ENCODE results near the gene REV1. TPM values are rescaled to one million over a fixed set of nuclear protein-coding genes. Genes with fewer than 3 reads are reported as not detected.
"Not testable (repeated sequence)": the region's sequence is repeated elsewhere in the genome, so short reads cannot be mapped to it uniquely, and the experiment has no call there.

REV1 gene
- total and polyA plus RNA-seq, 8 donors: 43.7 to 77.9 (median 65.5) TPM

DNA sequence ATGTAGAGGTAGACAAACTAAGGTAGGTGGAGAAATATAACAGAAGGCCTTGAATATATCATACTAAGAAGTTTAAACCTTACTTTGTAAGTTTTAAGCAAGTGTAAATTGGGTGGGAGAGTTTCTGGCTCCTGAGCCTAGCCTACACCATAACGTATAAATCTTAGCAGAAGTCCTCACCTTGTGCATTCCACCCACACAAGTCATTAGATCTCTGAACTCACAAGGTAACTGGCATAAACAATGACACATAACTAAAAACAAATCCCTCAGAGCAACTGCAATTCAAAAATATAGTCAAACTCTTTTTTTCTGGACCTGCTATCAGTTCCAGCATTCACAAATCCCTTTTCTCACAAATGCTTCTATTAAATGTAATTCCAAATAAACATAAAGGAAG is 9.4 kb downstream of the REV1 start:
- Histone ChIP-seq H3K4me3 (no peak overlapping the region), H3K27me3 (no peaks in the 10 kb centered on the region), H3K9me3 (no peaks in the 10 kb centered on the region), H3K4me1 (peaks cover 0 to 58% of the 10 kb centered on the region in 2 donors), H3K36me3 (no peaks in the 10 kb centered on the region), H3K27ac (no peak overlapping the region)
- intact Hi-C loops (cut with DNase I): no loop called here
- DNase-seq (no peak), ATAC-seq (peak; percentile 42)
- TF ChIP-seq, protein P1, sequence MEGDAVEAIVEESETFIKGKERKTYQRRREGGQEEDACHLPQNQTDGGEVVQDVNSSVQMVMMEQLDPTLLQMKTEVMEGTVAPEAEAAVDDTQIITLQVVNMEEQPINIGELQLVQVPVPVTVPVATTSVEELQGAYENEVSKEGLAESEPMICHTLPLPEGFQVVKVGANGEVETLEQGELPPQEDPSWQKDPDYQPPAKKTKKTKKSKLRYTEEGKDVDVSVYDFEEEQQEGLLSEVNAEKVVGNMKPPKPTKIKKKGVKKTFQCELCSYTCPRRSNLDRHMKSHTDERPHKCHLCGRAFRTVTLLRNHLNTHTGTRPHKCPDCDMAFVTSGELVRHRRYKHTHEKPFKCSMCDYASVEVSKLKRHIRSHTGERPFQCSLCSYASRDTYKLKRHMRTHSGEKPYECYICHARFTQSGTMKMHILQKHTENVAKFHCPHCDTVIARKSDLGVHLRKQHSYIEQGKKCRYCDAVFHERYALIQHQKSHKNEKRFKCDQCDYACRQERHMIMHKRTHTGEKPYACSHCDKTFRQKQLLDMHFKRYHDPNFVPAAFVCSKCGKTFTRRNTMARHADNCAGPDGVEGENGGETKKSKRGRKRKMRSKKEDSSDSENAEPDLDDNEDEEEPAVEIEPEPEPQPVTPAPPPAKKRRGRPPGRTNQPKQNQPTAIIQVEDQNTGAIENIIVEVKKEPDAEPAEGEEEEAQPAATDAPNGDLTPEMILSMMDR (IDR thresholded peaks at IDR 0.05): no peak

DNA sequence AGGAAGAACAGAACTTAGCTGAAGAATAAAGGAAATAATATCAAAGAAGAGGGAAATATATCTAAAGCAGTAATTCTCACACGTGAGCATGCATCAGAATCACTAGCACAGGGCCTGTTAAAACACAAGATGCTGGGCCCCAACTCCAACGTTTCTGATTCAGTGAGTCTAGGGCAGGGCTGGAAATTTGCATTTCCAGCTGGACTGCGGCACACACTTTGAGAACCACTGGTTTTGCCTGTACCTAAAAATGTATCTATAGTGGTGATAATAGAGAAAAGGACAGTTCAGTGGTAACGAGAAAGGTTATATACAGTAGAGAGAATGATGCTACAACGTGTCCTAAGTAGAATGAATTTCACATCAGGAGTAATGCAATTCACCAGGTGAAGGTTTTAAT is 11.2 kb downstream of the REV1 start:
- TF ChIP-seq, protein P1 (IDR thresholded peaks at IDR 0.05): no peak

DNA sequence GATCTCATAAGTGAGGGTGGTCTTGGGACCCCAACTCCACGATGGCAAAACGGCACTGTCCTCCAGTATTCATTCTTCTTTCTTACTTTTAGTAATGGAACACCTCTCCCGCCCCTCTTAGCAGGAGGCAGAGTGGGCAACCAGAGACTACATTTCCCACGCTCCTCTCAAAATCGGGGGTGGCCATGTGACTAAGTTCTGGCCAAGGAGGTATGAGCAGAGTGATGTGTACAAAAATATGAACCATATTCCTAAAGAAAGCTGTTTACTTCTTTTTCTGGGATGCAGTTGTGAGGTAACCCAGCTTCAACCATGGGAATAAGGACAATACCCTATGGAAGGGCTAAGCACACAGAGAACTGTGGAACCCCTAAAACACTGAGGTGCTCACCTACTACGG is 12.8 kb downstream of the REV1 start:
- ATAC-seq (no peak), DNase-seq (no peak)
- Histone ChIP-seq H3K36me3 (no peaks in the 10 kb centered on the region), H3K4me1 (peaks cover 6 to 63% of the 10 kb centered on the region in 2 donors), H3K27ac (no peak overlapping the region), H3K4me3 (no peak overlapping the region), H3K9me3 (no peaks in the 10 kb centered on the region), H3K27me3 (no peaks in the 10 kb centered on the region)
- intact Hi-C loops (cut with DNase I): no loop called here
- TF ChIP-seq, protein P1 (IDR thresholded peaks at IDR 0.05): no peak

More for the DNA sequence above, 11.2 kb downstream of the REV1 start:
- Histone ChIP-seq H3K27ac (no peak overlapping the region), H3K27me3 (no peaks in the 10 kb centered on the region), H3K9me3 (no peaks in the 10 kb centered on the region), H3K36me3 (no peaks in the 10 kb centered on the region), H3K4me3 (no peak overlapping the region), H3K4me1 (peaks cover 6 to 67% of the 10 kb centered on the region in 2 donors)
- no peak for DNase-seq
- intact Hi-C loops (cut with DNase I): no loop called here
- no peak for ATAC-seq

DNA sequence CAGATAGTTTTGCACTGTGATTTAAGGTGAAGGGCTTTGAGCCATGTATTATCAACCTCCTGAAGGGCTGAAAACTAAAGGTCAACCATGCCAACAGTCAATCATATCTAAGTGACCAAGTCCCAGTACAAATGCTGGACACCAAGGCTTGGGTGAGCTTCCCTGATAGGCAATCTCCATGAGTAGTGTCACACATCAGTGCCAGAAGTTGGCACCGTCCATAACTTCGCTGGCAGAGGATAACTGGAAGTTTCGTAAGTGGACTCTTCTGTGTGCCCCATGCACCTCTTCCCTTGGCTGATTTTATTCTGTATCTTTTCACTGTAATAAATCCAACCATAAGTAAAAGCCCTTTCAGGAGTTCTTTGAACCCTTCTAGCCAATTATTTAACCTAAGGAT is 13.2 kb downstream of the REV1 start:
- intact Hi-C loops (cut with DNase I): no loop called here
- H3K36me3 ChIP-seq: no peaks in the 10 kb centered on the region
- TF ChIP-seq, protein P1 (IDR thresholded peaks at IDR 0.05): no peak
- ATAC-seq: no peak
- no peaks in the 10 kb centered on the region for H3K9me3 ChIP-seq
- no peak overlapping the region for H3K4me3 ChIP-seq
- no peak for DNase-seq
- no peak overlapping the region for H3K27ac ChIP-seq
- H3K4me1 ChIP-seq: peaks cover 6 to 59% of the 10 kb centered on the region in 2 donors
- H3K27me3 ChIP-seq: no peaks in the 10 kb centered on the region

DNA sequence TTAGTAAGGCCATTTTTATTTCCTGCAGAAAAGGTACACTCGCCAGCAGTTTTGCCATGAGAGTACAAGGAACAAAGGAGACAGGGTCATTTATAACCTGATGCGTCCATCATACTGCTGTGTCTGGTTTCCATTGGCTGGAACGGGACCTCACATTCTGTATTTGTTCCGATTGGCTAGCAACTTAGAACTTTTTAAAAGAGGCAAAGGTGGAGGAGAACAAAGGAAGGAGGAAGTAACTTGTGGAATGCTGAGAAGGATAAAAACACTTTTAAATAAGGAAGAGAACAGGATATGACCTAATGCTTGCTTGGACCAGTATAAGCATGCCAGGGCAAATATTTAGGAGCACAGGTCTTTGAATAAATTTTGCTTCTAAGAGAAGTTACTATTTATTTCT is 14.7 kb downstream of the REV1 start:
- Histone ChIP-seq H3K4me1 (peaks cover 6 to 52% of the 10 kb centered on the region in 2 donors), H3K27ac (peak overlapping the region in 1 of 2 donors; percentile 50)
- intact Hi-C loops (cut with DNase I); DNase-seq; ATAC-seq; H3K9me3 ChIP-seq; H3K27me3 ChIP-seq; H3K4me3 ChIP-seq; H3K36me3 ChIP-seq: not testable (repeated sequence)

DNA sequence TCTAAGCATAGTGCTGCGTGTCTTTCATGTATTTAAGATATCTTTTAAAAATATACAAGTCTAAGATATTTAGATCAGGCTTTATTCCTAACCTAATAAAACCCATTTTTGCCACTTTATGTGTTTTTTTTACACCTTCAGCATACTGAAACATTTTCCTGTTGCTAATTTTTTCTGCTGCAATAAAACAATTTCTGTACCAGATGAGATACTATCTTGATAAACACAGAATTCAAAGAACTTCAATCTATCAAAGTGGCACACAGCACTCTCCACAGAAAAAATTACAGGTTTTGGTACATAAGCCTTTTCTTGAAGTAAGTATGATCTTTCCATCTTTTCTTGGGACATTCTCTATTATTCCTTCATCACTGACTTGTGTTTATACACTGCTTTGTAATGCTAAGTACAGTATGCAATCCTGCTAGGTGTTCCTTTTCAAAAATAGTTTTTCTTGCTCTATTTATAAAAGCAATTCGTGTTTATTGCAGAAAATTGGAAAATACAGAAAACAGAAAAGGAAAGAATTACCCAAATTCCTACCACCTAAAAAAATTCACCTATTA is 16.2 kb downstream of the REV1 start:
- intact Hi-C loops (cut with DNase I): no loop called here
- DNase-seq: no peak
- Histone ChIP-seq H3K36me3 (no peaks in the 10 kb centered on the region), H3K4me1 (peaks cover 6 to 42% of the 10 kb centered on the region in 2 donors), H3K27me3 (no peaks in the 10 kb centered on the region), H3K27ac (peak overlapping the region in 1 of 2 donors; percentile 28), H3K4me3 (no peak overlapping the region), H3K9me3 (no peaks in the 10 kb centered on the region)
- ATAC-seq: no peak
- TF ChIP-seq, protein P1 (IDR thresholded peaks at IDR 0.05): no peak

Measured in left lung (tissue), 10 donors.